A549 (cell line): Measurements from ENCODE around the gene SSUH2. TPM values are rescaled to one million over a fixed set of nuclear protein-coding genes. Genes with fewer than 3 reads are reported as not detected.

Experiments used
- ATAC-seq, 2 experiments: fragments of 200-7000 bp in 1 of 2; fragments of >200 bp in 1 of 2; cut with Nextera tagmentation in 1 of 2; cut with Tn5 transposase in 1 of 2; 3 replicates each; pipeline versions ENCODE4 v1.8.0 to v1.9.1; 2018 to 2020; ENCODE audit warnings: mild to moderate bottlenecking in 1 of 2, moderate library complexity in 1 of 2
- CTCF ChIA-PET: fragments of 300-600 bp; sonication (Branson Sonifier 250); formaldehyde crosslinking; extraction: SDS; loops from one replicate; lab custom pipeline; 2021; ENCODE audit warnings: antibody characterized with exemption, inconsistent platforms; lab: Yijun Ruan, JAX
- POLR2A ChIA-PET: fragments of 350-600 bp; formaldehyde crosslinking; extraction: SDS; loops from one replicate; lab custom pipeline; 2021; ENCODE audit warnings: antibody characterized with exemption, inconsistent platforms; lab: Yijun Ruan, JAX
- DNase-seq, 2 experiments: peaks; one replicate each; pipeline versions ENCODE4 v3.0.0 to v3.0.0-alpha.2; 2011 to 2016; ENCODE audit warnings: low read depth in 1 of 2, low spot score in 1 of 2
- FAIRE-seq: peaks from 2 replicates; lab custom pipeline; 2011; peaks lifted over from hg19 to GRCh38; lab: Jason Lieb, UNC
- H3K27ac ChIP-seq, 2 experiments: fragments of >200 bp; sonication (Bioruptor Twin); formaldehyde crosslinking; 3 replicates each; pipeline ENCODE4 v1.5.1; 2016 to 2017
- H3K4me1 ChIP-seq: fragments of >200 bp; sonication (Bioruptor Twin); formaldehyde crosslinking; 3 replicates; pipeline ENCODE4 v1.6.1; 2016
- H3K4me2 ChIP-seq: fragments of >200 bp; sonication (Bioruptor Twin); formaldehyde crosslinking; 3 replicates; pipeline ENCODE4 v1.6.1; 2016
- H3K4me3 ChIP-seq: fragments of >200 bp; sonication (Bioruptor Twin); formaldehyde crosslinking; 3 replicates; pipeline ENCODE4 v1.5.1; 2016
- H3K9me3 ChIP-seq: fragments of >200 bp; sonication (Bioruptor Twin); formaldehyde crosslinking; 3 replicates; pipeline ENCODE4 v1.6.1; 2016
- ELK1 ChIP-seq: fragments of 150-350 bp; IDR thresholded peaks from 2 replicates; pipeline ENCODE4 v1.6.1; 2014; ENCODE audit warnings: low read depth, mild to moderate bottlenecking, low read length
- FOSB ChIP-seq: fragments of 250-450 bp; sonication (Bioruptor Pico); IDR thresholded peaks from 2 replicates; pipeline ENCODE4 v1.5.0; 2020; ENCODE audit warnings: mild to moderate bottlenecking, moderate library complexity
- HES2 ChIP-seq: fragments of >200 bp; sonication (Bioruptor Twin); formaldehyde crosslinking; IDR thresholded peaks from 2 replicates; pipeline ENCODE4 v1.6.1; 2016
- HMGXB4 ChIP-seq: fragments of 250-450 bp; sonication (Bioruptor Pico); IDR thresholded peaks from 2 replicates; pipeline ENCODE4 v1.5.0; 2021; ENCODE audit warnings: mild to moderate bottlenecking, moderate library complexity, borderline replicate concordance
- HOXB13 ChIP-seq: fragments of 250-450 bp; sonication (Bioruptor Pico); IDR thresholded peaks from 2 replicates; pipeline ENCODE4 v1.5.0; 2020; ENCODE audit warnings: low read depth, mild to moderate bottlenecking, moderate library complexity
- JUN ChIP-seq, 2 experiments: fragments of >200 bp; sonication (Bioruptor Twin); formaldehyde crosslinking; IDR thresholded peaks; 2 replicates in 1 of 2; 3 replicates in 1 of 2; pipeline ENCODE4 v1.6.1; 2016 to 2017
- KDM5A ChIP-seq: fragments of 200-600 bp; sonication (generic); IDR thresholded peaks from 2 replicates; pipeline ENCODE4 v1.6.1; 2016; ENCODE audit warnings: antibody characterized with exemption, mild to moderate bottlenecking
- MAX ChIP-seq: IDR thresholded peaks from 2 replicates; pipeline ENCODE4 v1.6.1; 2012
- NPAS2 ChIP-seq: fragments of 250-450 bp; sonication (Bioruptor Pico); IDR thresholded peaks from 2 replicates; pipeline ENCODE4 v1.8.0; 2022; ENCODE audit warnings: mild to moderate bottlenecking, moderate library complexity, borderline replicate concordance
- PHF8 ChIP-seq: fragments of 200-600 bp; sonication (generic); IDR thresholded peaks from 2 replicates; pipeline ENCODE4 v1.6.1; 2016; ENCODE audit warnings: low read depth, mild to moderate bottlenecking, antibody characterized with exemption, moderate library complexity, borderline replicate concordance
- REST ChIP-seq: fragments of 200-600 bp; sonication (generic); IDR thresholded peaks from 2 replicates; pipeline ENCODE4 v1.6.1; 2016; ENCODE audit warnings: antibody characterized with exemption, mild to moderate bottlenecking, moderate library complexity
- RFX5 ChIP-seq: fragments of 450-650 bp; IDR thresholded peaks from 2 replicates; pipeline ENCODE4 v1.7.1; 2014; ENCODE audit warnings: antibody characterized with exemption, mild to moderate bottlenecking, moderate library complexity
- ZFP36 ChIP-seq: fragments of 450-650 bp; IDR thresholded peaks from 2 replicates; pipeline ENCODE4 v1.6.1; 2014; ENCODE audit warnings: borderline replicate concordance; ENCODE audit not compliant: partially characterized antibody
- WGBS: methylation state at CpG from one replicate; pipeline ENCODE4 v1.1.6; 2017; ENCODE audit errors: missing lambda C conversion rate; 5-methylcytosine and 5-hydroxymethylcytosine counted together
- polyA plus RNA-seq, 4 experiments: library from polyadenylated mRNA; depleted of rRNA in 3 of 4; stranded (reverse); fragments of >200 nt; fragmentation: RNase III in 1 of 4; extraction: RNeasy Plus Mini Kit Qiagen cat#74134 plus additional on column Dnase treatment in 1 of 4; gene quantifications; 2 replicates in 3 of 4; 3 replicates in 1 of 4; pipeline ENCODE4 v1.2.3, GENCODE V29; 2011 to 2017

The SSUH2 gene
- polyA plus RNA-seq, 2 of the 4 experiments (the other 2 are of a cell fraction), result 0.56 to 0.59 TPM

- Histone ChIP-seq H3K4me1 (peaks cover 44% of the 10 kb centered on the region), H3K9me3 (no peaks in the 10 kb centered on the region), H3K27ac (peak overlapping the region; percentile 88 to 89; a peak in 5 of 6 replicates), H3K4me3 (no peak overlapping the region), H3K4me2 (no peak overlapping the region)
- POLR2A ChIA-PET, result no interaction called here
- ATAC-seq, result peak in 1 of 2 experiments; percentile 3; a peak in 2 of 6 replicates
- no peak for FAIRE-seq
- 83% methylated on average over 7 of the region's 7 CpGs for WGBS
- TF ChIP-seq KDM5A, result no peak
- TF ChIP-seq REST, result no peak
- TF ChIP-seq ZFP36, result peak; percentile 17
- CTCF ChIA-PET, result interaction anchor here (0.6 to 2.0 kb wide), 8 partner anchors 9 to 190 kb away, joined by 3 to 10 read pairs (median 4); partner anchors contain the start of gene OXTR
- no peak for DNase-seq
Measured at GRCh38 chr3:8632402-8633237, 12.0 kb downstream of the SSUH2 start.

- Histone ChIP-seq H3K27ac (peak overlapping the region; percentile 88 to 89), H3K4me3 (no peak overlapping the region), H3K9me3 (no peaks in the 10 kb centered on the region), H3K4me1 (peaks cover 44% of the 10 kb centered on the region), H3K4me2 (no peak overlapping the region)
- TF ChIP-seq PHF8 (no peak), NPAS2 (CRISPR knock-in tag) (no peak), HES2 (no peak), JUN (IDR thresholded peaks at IDR 0.05) (no peak), HMGXB4 (no peak), FOSB (CRISPR knock-in tag) (no peak), RFX5 (no peak), ELK1 (no peak), MAX (no peak), HOXB13 (CRISPR knock-in tag) (no peak)
- POLR2A ChIA-PET, result no interaction called here
- WGBS, result 86% methylated on average over 4 of the region's 4 CpGs
- no peak for FAIRE-seq
- DNase-seq, result peak in 1 of 2 experiments; percentile 29
- peak in 1 of 2 experiments; percentile 5; a peak in 1 of 6 replicates for ATAC-seq
- CTCF ChIA-PET, result interaction anchor here (0.6 to 2.0 kb wide), 5 partner anchors 8 to 186 kb away, joined by 3 to 10 read pairs (median 5); no protein-coding TSS in a partner anchor
Measured at GRCh38 chr3:8631661-8632060, 12.9 kb downstream of the SSUH2 start.
